GM23248 (cell line): Measurements from ENCODE around the gene BEX1.

ENCODE experiments used
- EZH2 ChIP-seq: fragments of 200-600 bp; sonication (generic); IDR thresholded peaks from 2 replicates; pipeline ENCODE4 v1.6.1; 2018; ENCODE audit warnings: antibody characterized with exemption, mild to moderate bottlenecking; ENCODE audit not compliant: insufficient read depth, poor library complexity, severe bottlenecking
- EZH2phosphoT487 ChIP-seq: fragments of 200-600 bp; sonication (generic); IDR thresholded peaks from 2 replicates; pipeline ENCODE4 v1.6.1; 2018; ENCODE audit warnings: antibody characterized with exemption, moderate library complexity, mild to moderate bottlenecking, low read depth; ENCODE audit not compliant: insufficient read depth

DNA sequence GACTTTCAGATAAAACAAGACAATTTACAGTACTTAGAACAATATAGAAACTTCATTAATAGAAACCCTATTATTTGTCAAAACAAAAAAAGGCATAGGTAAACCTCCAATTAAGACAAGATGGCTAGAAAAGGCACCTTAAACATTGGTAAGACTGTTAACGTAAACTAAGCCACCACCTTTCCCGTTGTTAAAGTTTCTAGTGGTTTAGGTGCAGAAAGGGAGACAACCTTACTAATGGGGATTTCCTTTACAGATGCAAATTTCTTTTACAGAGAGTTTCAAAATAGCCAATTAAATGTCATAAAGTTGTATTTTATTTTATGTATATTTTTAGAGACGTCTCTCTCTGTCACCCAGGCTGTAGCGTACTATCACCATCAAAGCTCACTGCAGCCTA, 36.5 kb upstream of the BEX1 start:
- TF ChIP-seq EZH2 (no peak), EZH2phosphoT487 (no peak)
